SK-N-SH (cell line): ENCODE data around the gene ZNF490. TPM values are rescaled to one million over a fixed set of nuclear protein-coding genes. Genes with fewer than 3 reads are reported as not detected.

ENCODE experiments used
- CTCF ChIA-PET: fragments of 300-600, 350-600 bp; formaldehyde crosslinking; extraction: SDS; loops from one replicate; lab custom pipeline; 2021; lab: Yijun Ruan, JAX
- POLR2A ChIA-PET: fragments of 350-600 bp; sonication (Branson Sonifier 250); formaldehyde crosslinking; extraction: SDS; loops from one replicate; lab custom pipeline; 2020; ENCODE audit warnings: antibody characterized with exemption, inconsistent platforms; lab: Yijun Ruan, JAX
- DNase-seq: peaks from one replicate; pipeline ENCODE4 v3.0.0; 2012
- H2AFZ ChIP-seq: fragments of 200-600 bp; sonication (generic); 2 replicates; pipeline ENCODE4 v1.8.1; 2016; ENCODE audit warnings: antibody characterized with exemption, mild to moderate bottlenecking, low read depth
- H3F3A ChIP-seq: fragments of 200-600 bp; sonication (generic); replicated peaks from 2 replicates; pipeline ENCODE3; 2016; ENCODE audit warnings: antibody characterized with exemption, mild to moderate bottlenecking; ENCODE audit not compliant: insufficient read depth
- H3K27ac ChIP-seq, 2 experiments: fragments of 200-500 bp in 1 of 2; fragments of 200-600 bp in 1 of 2; sonication (Bioruptor generic) in 1 of 2; sonication (generic), shearing (Covaris generic) in 1 of 2; 2 replicates each; pipeline versions ENCODE4 v1.5.1 to v1.6.1; 2014 to 2016; ENCODE audit warnings: low read depth in 2 of 2, inconsistent platforms in 1 of 2, low read length in 1 of 2, mild to moderate bottlenecking in 1 of 2, mixed read lengths in 1 of 2
- H3K27me3 ChIP-seq: fragments of 200-600 bp; sonication (generic), shearing (Covaris generic); 2 replicates; pipeline ENCODE4 v1.6.1; 2016; ENCODE audit warnings: mixed run types; ENCODE audit not compliant: insufficient read depth
- H3K36me3 ChIP-seq, 2 experiments: fragments of 200-500 bp in 1 of 2; fragments of 200-600 bp in 1 of 2; sonication (Bioruptor generic) in 1 of 2; sonication (generic) in 1 of 2; replicated peaks in 1 of 2; 2 replicates each; pipeline versions ENCODE3 to v1.5.1; 2014 to 2016; ENCODE audit warnings: low read length in 1 of 2, mild to moderate bottlenecking in 1 of 2; ENCODE audit not compliant: insufficient read depth in 2 of 2, control insufficient read depth in 1 of 2
- H3K4me1 ChIP-seq, 2 experiments: fragments of 200-500 bp in 1 of 2; fragments of 200-600 bp in 1 of 2; sonication (Bioruptor generic) in 1 of 2; sonication (generic), shearing (Covaris generic) in 1 of 2; 2 replicates each; pipeline versions ENCODE4 v1.5.1 to v1.6.1; 2014 to 2016; ENCODE audit warnings: low read depth in 1 of 2, low read length in 1 of 2, mixed run types in 1 of 2; ENCODE audit not compliant: insufficient read depth in 2 of 2, control insufficient read depth in 1 of 2
- H3K4me2 ChIP-seq: fragments of 200-600 bp; sonication (generic), shearing (Covaris generic); 2 replicates; pipeline ENCODE4 v1.6.1; 2017; ENCODE audit warnings: mixed run types
- H3K4me3 ChIP-seq, 2 experiments: fragments of 200-500 bp in 1 of 2; fragments of 200-600 bp in 1 of 2; sonication (Bioruptor generic) in 1 of 2; sonication (generic), shearing (Covaris generic) in 1 of 2; 2 replicates each; pipeline versions ENCODE4 v1.5.1 to v1.8.1; 2014 to 2016; ENCODE audit warnings: low read depth in 2 of 2, inconsistent platforms in 1 of 2, low read length in 1 of 2, mild to moderate bottlenecking in 1 of 2, mixed read lengths in 1 of 2, moderate library complexity in 1 of 2
- H3K79me2 ChIP-seq: fragments of 200-600 bp; sonication (generic); 2 replicates; pipeline ENCODE4 v1.8.1; 2017; ENCODE audit warnings: mild to moderate bottlenecking; ENCODE audit not compliant: insufficient read depth
- H3K9ac ChIP-seq: fragments of 200-600 bp; sonication (generic); 2 replicates; pipeline ENCODE4 v1.6.1; 2017; ENCODE audit warnings: mixed run types
- H3K9me2 ChIP-seq: fragments of 200-600 bp; sonication (generic); 2 replicates; pipeline ENCODE4 v1.6.1; 2017; ENCODE audit warnings: mixed run types
- H3K9me3 ChIP-seq: fragments of 200-600 bp; sonication (generic); 2 replicates; pipeline ENCODE4 v1.6.1; 2017; ENCODE audit warnings: mixed run types, mild to moderate bottlenecking, moderate library complexity
- H4K20me1 ChIP-seq: fragments of 200-600 bp; sonication (generic); 2 replicates; pipeline ENCODE4 v1.6.1; 2017; ENCODE audit warnings: mild to moderate bottlenecking, mixed run types; ENCODE audit not compliant: insufficient read depth
- CHD2 ChIP-seq: fragments of 150-350 bp; IDR thresholded peaks from 2 replicates; pipeline ENCODE4 v1.6.1; 2018; ENCODE audit warnings: low read length; ENCODE audit not compliant: partially characterized antibody
- ELF1 ChIP-seq: IDR thresholded peaks from 2 replicates; pipeline ENCODE4 v1.4.0; 2012
- EZH2phosphoT487 ChIP-seq: fragments of 200-600 bp; sonication (generic); IDR thresholded peaks from 2 replicates; pipeline ENCODE4 v1.6.1; 2017; ENCODE audit warnings: low read depth, mixed run types, mild to moderate bottlenecking, antibody characterized with exemption, moderate library complexity, borderline replicate concordance
- MXI1 ChIP-seq: IDR thresholded peaks from 2 replicates; pipeline ENCODE4 v1.6.1; 2012; ENCODE audit warnings: mild to moderate bottlenecking, low read depth, low read length, improper control_type of control experiment
- NRF1 ChIP-seq: IDR thresholded peaks from 2 replicates; pipeline ENCODE4 v1.6.1; 2012; ENCODE audit warnings: low read depth, mild to moderate bottlenecking, low read length
- POLR2AphosphoS5 ChIP-seq: IDR thresholded peaks from 2 replicates; pipeline ENCODE4 v1.6.1; 2012; ENCODE audit warnings: low read depth, low read length
- RAD21 ChIP-seq: IDR thresholded peaks from 2 replicates; pipeline ENCODE4 v1.6.1; 2012; ENCODE audit warnings: mild to moderate bottlenecking, low read length
- RCOR1 ChIP-seq: fragments of 150-350 bp; IDR thresholded peaks from 2 replicates; pipeline ENCODE4 v1.6.1; 2017; ENCODE audit warnings: antibody characterized with exemption, low read length
- RXRA ChIP-seq: IDR thresholded peaks from 2 replicates; pipeline ENCODE4 v1.4.0; 2012; ENCODE audit warnings: low read depth, mild to moderate bottlenecking, borderline replicate concordance
- SIN3A ChIP-seq: IDR thresholded peaks from 2 replicates; pipeline ENCODE4 v1.6.1; 2012; ENCODE audit warnings: low read depth, mild to moderate bottlenecking, low read length, moderate library complexity, borderline replicate concordance
- WGBS: methylation state at CpG from one replicate; pipeline ENCODE4 v1.1.6; 2017; ENCODE audit warnings: low lambda C conversion rate; 5-methylcytosine and 5-hydroxymethylcytosine counted together
- polyA plus RNA-seq, 3 experiments: library from polyadenylated mRNA; depleted of rRNA; stranded (reverse); fragments of >200 nt; gene quantifications; 2 replicates each; pipeline ENCODE4 v1.2.3, GENCODE V29; 2012
- TF ChIP-seq, protein P1 (sequence below): IDR thresholded peaks from 2 replicates; pipeline ENCODE4 v1.4.0; 2012; ENCODE audit warnings: low read depth, borderline replicate concordance
- TF ChIP-seq, protein P2 (sequence below): fragments of 150-350 bp; IDR thresholded peaks from 2 replicates; pipeline ENCODE4 v1.6.1; 2016; ENCODE audit warnings: mild to moderate bottlenecking, low read depth, low read length
- TF ChIP-seq, protein P3 (sequence below): IDR thresholded peaks from 2 replicates; pipeline ENCODE4 v1.6.1; 2012; ENCODE audit warnings: mild to moderate bottlenecking, low read depth, low read length, moderate library complexity
- TF ChIP-seq, protein P4 (sequence below): fragments of 200-600 bp; sonication (generic); IDR thresholded peaks from 2 replicates; pipeline ENCODE4 v1.6.1; 2017; ENCODE audit warnings: antibody characterized with exemption, mild to moderate bottlenecking, moderate library complexity
- TF ChIP-seq, protein P5 (sequence below): IDR thresholded peaks from 2 replicates; pipeline ENCODE4; 2012
- TF ChIP-seq, protein P6 (sequence below): fragments of 150-350 bp; IDR thresholded peaks from 2 replicates; pipeline ENCODE4 v1.6.1; 2017; ENCODE audit warnings: antibody characterized with exemption, low read length, low read depth, borderline replicate concordance

Gene ZNF490
- polyA plus RNA-seq, 1 of the 3 experiments (the other 2 are of a cell fraction): 1.3 TPM

DNA sequence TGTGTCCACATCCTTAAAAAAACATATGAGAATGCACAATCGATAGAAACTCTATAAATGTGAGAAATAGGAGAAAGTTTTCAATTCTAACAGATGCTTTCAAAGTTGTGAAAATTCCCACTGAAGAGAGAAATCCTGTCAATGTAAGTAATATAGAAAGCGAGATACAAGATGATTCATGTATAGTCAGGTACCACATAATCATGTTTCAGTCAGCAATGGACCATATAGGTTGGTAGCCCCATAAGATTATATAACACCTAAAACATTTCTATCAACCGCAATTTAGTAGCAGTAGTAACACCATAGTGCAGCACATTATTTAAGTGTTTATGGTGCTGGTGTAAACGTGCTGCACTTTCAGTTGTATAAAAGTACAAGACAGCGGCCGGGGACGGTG, 18.6 kb upstream of the ZNF490 start:
- Histone ChIP-seq H3K9me2 (no peaks in the 10 kb centered on the region), H3K27me3 (no peaks in the 10 kb centered on the region), H3K36me3 (peaks cover 32 to 85% of the 10 kb centered on the region in 2 experiments), H3K4me3 (no peak overlapping the region), H3K4me1 (no peaks in the 10 kb centered on the region), H4K20me1 (no peaks in the 10 kb centered on the region), H3K27ac (no peak overlapping the region), H3K79me2 (peaks cover 6% of the 10 kb centered on the region; the same call in 1 of the 2 replicates), H2AFZ (no peak overlapping the region), H3K9me3 (peaks cover 15% of the 10 kb centered on the region; the same call in 1 of the 2 replicates), H3F3A (peaks cover 17% of the 10 kb centered on the region), H3K9ac (no peak overlapping the region), H3K4me2 (no peak overlapping the region)
- POLR2A ChIA-PET: no interaction called here
- 96% methylated on average over 7 of the region's 7 CpGs for WGBS
- CTCF ChIA-PET: no interaction called here
- TF ChIP-seq, protein P1, sequence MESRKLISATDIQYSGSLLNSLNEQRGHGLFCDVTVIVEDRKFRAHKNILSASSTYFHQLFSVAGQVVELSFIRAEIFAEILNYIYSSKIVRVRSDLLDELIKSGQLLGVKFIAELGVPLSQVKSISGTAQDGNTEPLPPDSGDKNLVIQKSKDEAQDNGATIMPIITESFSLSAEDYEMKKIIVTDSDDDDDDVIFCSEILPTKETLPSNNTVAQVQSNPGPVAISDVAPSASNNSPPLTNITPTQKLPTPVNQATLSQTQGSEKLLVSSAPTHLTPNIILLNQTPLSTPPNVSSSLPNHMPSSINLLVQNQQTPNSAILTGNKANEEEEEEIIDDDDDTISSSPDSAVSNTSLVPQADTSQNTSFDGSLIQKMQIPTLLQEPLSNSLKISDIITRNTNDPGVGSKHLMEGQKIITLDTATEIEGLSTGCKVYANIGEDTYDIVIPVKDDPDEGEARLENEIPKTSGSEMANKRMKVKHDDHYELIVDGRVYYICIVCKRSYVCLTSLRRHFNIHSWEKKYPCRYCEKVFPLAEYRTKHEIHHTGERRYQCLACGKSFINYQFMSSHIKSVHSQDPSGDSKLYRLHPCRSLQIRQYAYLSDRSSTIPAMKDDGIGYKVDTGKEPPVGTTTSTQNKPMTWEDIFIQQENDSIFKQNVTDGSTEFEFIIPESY: no peak
- TF ChIP-seq RXRA (no peak), RCOR1 (no peak), EZH2phosphoT487 (no peak), POLR2AphosphoS5 (no peak), MXI1 (no peak), CHD2 (no peak), SIN3A (no peak), RAD21 (no peak), ELF1 (no peak), NRF1 (no peak)
- TF ChIP-seq, protein P2, sequence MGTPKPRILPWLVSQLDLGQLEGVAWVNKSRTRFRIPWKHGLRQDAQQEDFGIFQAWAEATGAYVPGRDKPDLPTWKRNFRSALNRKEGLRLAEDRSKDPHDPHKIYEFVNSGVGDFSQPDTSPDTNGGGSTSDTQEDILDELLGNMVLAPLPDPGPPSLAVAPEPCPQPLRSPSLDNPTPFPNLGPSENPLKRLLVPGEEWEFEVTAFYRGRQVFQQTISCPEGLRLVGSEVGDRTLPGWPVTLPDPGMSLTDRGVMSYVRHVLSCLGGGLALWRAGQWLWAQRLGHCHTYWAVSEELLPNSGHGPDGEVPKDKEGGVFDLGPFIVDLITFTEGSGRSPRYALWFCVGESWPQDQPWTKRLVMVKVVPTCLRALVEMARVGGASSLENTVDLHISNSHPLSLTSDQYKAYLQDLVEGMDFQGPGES: no peak
- TF ChIP-seq, protein P3, sequence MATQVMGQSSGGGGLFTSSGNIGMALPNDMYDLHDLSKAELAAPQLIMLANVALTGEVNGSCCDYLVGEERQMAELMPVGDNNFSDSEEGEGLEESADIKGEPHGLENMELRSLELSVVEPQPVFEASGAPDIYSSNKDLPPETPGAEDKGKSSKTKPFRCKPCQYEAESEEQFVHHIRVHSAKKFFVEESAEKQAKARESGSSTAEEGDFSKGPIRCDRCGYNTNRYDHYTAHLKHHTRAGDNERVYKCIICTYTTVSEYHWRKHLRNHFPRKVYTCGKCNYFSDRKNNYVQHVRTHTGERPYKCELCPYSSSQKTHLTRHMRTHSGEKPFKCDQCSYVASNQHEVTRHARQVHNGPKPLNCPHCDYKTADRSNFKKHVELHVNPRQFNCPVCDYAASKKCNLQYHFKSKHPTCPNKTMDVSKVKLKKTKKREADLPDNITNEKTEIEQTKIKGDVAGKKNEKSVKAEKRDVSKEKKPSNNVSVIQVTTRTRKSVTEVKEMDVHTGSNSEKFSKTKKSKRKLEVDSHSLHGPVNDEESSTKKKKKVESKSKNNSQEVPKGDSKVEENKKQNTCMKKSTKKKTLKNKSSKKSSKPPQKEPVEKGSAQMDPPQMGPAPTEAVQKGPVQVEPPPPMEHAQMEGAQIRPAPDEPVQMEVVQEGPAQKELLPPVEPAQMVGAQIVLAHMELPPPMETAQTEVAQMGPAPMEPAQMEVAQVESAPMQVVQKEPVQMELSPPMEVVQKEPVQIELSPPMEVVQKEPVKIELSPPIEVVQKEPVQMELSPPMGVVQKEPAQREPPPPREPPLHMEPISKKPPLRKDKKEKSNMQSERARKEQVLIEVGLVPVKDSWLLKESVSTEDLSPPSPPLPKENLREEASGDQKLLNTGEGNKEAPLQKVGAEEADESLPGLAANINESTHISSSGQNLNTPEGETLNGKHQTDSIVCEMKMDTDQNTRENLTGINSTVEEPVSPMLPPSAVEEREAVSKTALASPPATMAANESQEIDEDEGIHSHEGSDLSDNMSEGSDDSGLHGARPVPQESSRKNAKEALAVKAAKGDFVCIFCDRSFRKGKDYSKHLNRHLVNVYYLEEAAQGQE: no peak
- TF ChIP-seq, protein P4, sequence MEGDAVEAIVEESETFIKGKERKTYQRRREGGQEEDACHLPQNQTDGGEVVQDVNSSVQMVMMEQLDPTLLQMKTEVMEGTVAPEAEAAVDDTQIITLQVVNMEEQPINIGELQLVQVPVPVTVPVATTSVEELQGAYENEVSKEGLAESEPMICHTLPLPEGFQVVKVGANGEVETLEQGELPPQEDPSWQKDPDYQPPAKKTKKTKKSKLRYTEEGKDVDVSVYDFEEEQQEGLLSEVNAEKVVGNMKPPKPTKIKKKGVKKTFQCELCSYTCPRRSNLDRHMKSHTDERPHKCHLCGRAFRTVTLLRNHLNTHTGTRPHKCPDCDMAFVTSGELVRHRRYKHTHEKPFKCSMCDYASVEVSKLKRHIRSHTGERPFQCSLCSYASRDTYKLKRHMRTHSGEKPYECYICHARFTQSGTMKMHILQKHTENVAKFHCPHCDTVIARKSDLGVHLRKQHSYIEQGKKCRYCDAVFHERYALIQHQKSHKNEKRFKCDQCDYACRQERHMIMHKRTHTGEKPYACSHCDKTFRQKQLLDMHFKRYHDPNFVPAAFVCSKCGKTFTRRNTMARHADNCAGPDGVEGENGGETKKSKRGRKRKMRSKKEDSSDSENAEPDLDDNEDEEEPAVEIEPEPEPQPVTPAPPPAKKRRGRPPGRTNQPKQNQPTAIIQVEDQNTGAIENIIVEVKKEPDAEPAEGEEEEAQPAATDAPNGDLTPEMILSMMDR: no peak
- TF ChIP-seq, protein P5, sequence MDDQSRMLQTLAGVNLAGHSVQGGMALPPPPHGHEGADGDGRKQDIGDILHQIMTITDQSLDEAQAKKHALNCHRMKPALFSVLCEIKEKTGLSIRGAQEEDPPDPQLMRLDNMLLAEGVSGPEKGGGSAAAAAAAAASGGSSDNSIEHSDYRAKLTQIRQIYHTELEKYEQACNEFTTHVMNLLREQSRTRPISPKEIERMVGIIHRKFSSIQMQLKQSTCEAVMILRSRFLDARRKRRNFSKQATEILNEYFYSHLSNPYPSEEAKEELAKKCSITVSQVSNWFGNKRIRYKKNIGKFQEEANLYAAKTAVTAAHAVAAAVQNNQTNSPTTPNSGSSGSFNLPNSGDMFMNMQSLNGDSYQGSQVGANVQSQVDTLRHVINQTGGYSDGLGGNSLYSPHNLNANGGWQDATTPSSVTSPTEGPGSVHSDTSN: no peak
- TF ChIP-seq, protein P6, sequence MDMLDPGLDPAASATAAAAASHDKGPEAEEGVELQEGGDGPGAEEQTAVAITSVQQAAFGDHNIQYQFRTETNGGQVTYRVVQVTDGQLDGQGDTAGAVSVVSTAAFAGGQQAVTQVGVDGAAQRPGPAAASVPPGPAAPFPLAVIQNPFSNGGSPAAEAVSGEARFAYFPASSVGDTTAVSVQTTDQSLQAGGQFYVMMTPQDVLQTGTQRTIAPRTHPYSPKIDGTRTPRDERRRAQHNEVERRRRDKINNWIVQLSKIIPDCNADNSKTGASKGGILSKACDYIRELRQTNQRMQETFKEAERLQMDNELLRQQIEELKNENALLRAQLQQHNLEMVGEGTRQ: no peak
- no peak for DNase-seq
